ENCODE data around the gene TADA1.
"Not testable (repeated sequence)": the region's sequence is repeated elsewhere in the genome, so short reads cannot be mapped to it uniquely, and the experiment has no call there.

Gene TADA1

DNA sequence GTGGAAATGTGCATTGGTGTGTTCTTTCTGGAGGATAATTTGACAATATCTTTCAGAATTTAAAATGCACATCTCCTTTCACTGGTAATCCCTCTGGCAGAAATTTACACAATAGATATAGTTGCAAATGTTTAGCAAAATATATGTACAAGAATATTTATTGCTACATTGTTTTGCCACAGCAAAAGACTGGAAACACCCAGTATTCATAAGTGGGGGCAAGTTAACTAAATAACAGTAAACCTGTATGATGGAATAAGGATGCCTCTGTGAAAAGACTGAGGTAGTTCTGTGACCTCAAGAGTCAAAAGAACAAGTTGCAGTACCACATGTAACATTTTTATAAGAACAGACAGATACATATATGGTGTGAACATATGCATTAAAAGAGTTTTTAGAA lies 13.7 kb upstream of the TADA1 start:
- no peak for DNase-seq (ENCODE audit: low spot score)

DNA sequence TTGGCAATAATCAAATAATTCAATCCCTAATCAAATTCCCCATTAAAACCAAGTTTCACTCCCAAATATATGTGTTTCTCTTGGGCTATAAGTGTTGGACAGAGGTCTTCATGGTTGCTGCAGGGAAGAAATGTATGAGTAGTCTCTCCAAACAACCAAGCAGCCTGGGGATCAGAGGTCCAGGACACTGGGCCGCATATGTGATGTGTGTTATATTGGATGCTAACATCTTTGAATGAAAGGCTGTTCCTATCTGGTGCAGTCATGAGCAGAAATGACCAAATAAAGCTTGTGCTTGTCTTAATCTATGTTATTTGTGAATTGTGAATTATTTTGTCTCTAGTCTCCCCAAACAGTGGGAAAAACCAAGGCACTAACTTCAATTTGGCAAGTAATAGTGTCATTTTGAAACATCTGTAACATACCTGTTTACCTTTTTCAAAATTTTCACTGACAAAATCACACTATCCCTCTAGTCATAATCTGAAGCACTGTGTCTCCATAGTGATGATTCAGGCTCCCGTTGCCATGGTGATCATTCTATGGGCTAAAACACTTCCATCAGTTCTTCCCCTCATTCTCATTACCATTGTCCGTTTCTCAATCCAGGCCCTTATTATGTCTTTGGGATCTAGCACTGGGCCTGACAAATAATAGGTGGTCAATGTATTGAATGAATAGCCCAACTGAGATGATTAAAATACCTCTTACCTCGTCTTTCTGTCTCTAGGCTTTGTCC lies 12.5 kb upstream of the TADA1 start:
- no peak for DNase-seq (ENCODE audit: low spot score)

- DNase-seq (ENCODE audit: low spot score) = no peak
Observed at GRCh38 chr1:166884971-166885370, 8.9 kb upstream of the TADA1 start.

- DNase-seq (ENCODE audit: low spot score) = no peak
Observed at GRCh38 chr1:166884040-166884642, 8.1 kb upstream of the TADA1 start.

DNA sequence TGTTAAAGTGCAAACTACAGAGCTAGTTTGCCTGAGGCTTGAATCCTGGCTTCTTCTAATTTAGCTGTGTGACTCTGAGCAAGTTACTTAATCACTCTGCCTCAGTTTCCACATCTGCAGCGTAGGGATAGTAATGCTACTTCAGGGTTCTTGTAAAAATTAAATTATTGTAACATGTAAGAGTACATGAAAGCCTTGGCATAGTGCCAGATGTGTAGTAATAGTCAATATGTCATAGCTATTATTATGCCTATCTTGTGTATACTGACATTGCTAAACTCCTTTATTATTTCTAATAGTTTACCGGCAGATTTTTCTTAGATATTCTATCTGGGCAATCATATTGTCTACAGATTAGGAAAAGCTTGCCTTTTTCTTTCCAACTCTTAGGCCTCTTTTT lies 6.8 kb upstream of the TADA1 start:
- DNase-seq (ENCODE audit: low spot score) = no peak

GRCh38 chr1:166878173-166878917 lies 2.3 kb upstream of the TADA1 start:
- DNase-seq (ENCODE audit: low spot score) = not testable (repeated sequence)

- no peak for DNase-seq (ENCODE audit: low spot score)
Observed at GRCh38 chr1:166876540-166876838, 425 bp upstream of the TADA1 start.

DNA sequence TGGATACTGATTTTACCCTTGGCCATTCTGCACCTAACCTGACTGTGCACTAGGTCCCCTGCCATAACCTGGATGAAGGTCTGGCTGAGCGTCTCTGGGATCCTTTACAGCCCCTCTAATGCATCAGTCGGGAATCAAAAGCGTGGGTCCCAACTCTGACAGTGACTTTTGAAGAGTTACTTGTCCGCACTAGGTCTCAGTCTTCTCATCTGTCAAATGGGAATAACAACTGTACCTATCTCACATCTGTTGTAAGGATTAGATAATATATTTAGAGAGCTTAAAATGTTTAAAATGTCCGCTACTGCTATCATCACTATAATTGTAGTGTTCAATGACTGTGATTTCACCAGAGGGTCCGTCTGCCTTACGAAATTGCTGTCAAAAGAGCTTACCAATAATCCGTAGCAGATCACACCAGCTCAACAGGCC lies 746 bp downstream of the TADA1 start:
- DNase-seq (ENCODE audit: low spot score) = no peak

GRCh38 chr1:166874464-166874863 lies 1.6 kb downstream of the TADA1 start:
- no peak for DNase-seq (ENCODE audit: low spot score)

- no peak for DNase-seq (ENCODE audit: low spot score)
Observed at GRCh38 chr1:166870584-166870983, 5.5 kb downstream of the TADA1 start.

- no peak for DNase-seq (ENCODE audit: low spot score)
Observed at GRCh38 chr1:166869318-166870099, 6.6 kb downstream of the TADA1 start.

- no peak for DNase-seq (ENCODE audit: low spot score)
Observed at GRCh38 chr1:166868639-166869038, 7.4 kb downstream of the TADA1 start.

GRCh38 chr1:166865926-166866325 lies 10.1 kb downstream of the TADA1 start:
- DNase-seq (ENCODE audit: low spot score) = no peak

- DNase-seq (ENCODE audit: low spot score) = no peak
Observed at GRCh38 chr1:166859597-166859996, 16.5 kb downstream of the TADA1 start.

GRCh38 chr1:166858726-166859419 lies 17.2 kb downstream of the TADA1 start:
- DNase-seq (ENCODE audit: low spot score) = no peak

GRCh38 chr1:166857995-166858394 lies 18.1 kb downstream of the TADA1 start:
- no peak for DNase-seq (ENCODE audit: low spot score)

DNA sequence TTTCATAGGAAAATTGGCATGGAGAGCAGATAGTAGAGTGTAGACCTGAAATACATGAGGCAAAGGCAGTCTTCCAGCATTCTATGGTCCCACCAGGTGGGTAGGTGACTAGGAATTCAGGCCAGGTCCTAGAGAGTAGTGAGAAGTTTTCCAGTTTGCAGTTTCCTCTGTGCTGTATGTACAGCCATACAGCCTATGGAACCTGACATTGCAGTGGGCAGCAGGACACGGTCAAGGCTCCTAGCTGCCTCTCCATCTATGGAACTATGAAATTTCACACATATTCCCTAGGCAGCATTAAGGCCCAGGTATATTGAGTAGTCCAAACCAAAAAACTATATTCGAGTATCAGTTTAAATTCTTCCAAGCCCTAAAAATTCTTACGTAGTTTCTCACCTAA lies 20.5 kb downstream of the TADA1 start:
- no peak for DNase-seq (ENCODE audit: low spot score)

GRCh38 chr1:166852918-166853317 lies 23.1 kb downstream of the TADA1 start:
- DNase-seq (ENCODE audit: low spot score) = no peak

- no peak for DNase-seq (ENCODE audit: low spot score)
Observed at GRCh38 chr1:166849135-166849534, 26.9 kb downstream of the TADA1 start.

DNA sequence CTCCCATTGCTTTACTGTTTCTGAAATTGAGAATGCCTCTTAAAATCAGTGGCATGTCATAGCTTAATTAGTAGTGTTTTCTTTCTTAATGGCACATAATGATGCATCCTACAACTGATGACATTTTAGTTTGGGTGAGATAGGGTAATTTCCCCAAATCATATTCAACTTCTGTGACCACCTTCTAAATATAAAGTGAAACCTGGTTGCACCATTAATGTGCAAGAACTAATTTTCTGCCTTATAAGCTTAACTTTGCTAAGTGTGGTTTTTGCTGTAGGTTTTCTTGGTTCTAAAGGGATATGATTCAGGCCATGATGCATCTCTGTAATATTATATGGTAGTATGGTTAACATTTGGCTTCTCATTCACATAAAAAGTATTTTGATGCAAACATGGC lies 27.9 kb downstream of the TADA1 start:
- DNase-seq (ENCODE audit: low spot score) = no peak

- DNase-seq (ENCODE audit: low spot score) = no peak
Observed at GRCh38 chr1:166844791-166845190, 31.3 kb downstream of the TADA1 start.
